IMR-90 (cell line): Measurements from ENCODE around the gene FGFBP2. TPM values are rescaled to one million over a fixed set of nuclear protein-coding genes. Genes with fewer than 3 reads are reported as not detected.

Source experiments
- ATAC-seq: fragments of 200-7000 bp; cut with Tn5 transposase; 2 replicates; pipeline ENCODE4 v1.9.1; 2020; ENCODE audit warnings: low read depth, mild to moderate bottlenecking, moderate library complexity
- BruUV-seq: library from RNA; stranded (reverse); fragments of 400-500 nt; replicated peaks from 2 replicates; lab custom pipeline; 2021; lab: Mats Ljungman, UMichigan
- CTCF ChIA-PET: fragments of 300-600 bp; formaldehyde crosslinking; extraction: SDS; loops from one replicate; lab custom pipeline; 2021; ENCODE audit warnings: antibody characterized with exemption; lab: Yijun Ruan, JAX
- POLR2A ChIA-PET: fragments of 300-600 bp; sonication (Branson Sonifier 250); formaldehyde crosslinking; loops from one replicate; lab custom pipeline; 2022; ENCODE audit warnings: antibody characterized with exemption; ENCODE audit not compliant: unreplicated experiment; lab: Charles Lee
- DNase-seq: peaks from one replicate; pipeline ENCODE4 v3.0.0; 2013
- H2AFZ ChIP-seq: replicated peaks from 2 replicates; pipeline ENCODE3; 2013; ENCODE audit warnings: low read length, mild to moderate bottlenecking; ENCODE audit not compliant: poor library complexity
- H2AK5ac ChIP-seq: 2 replicates; pipeline ENCODE4 v1.6.1; 2013; ENCODE audit warnings: low read depth, low read length, inconsistent platforms
- H2AK9ac ChIP-seq: replicated peaks from 2 replicates; pipeline ENCODE3; 2013; ENCODE audit warnings: mild to moderate bottlenecking, low read depth, low read length, moderate library complexity; ENCODE audit not compliant: poor library complexity
- H2BK120ac ChIP-seq: 2 replicates; pipeline ENCODE4 v1.6.1; 2013; ENCODE audit warnings: low read depth, low read length, inconsistent platforms
- H2BK15ac ChIP-seq: 3 replicates; pipeline ENCODE4 v1.6.1; 2013; ENCODE audit warnings: low read depth, low read length, inconsistent platforms
- H2BK20ac ChIP-seq: 2 replicates; pipeline ENCODE4 v1.6.1; 2013; ENCODE audit warnings: low read depth, mild to moderate bottlenecking, inconsistent platforms, low read length, moderate library complexity
- H2BK5ac ChIP-seq: 2 replicates; pipeline ENCODE4 v1.6.1; 2013; ENCODE audit warnings: mild to moderate bottlenecking, low read depth, low read length, inconsistent platforms; ENCODE audit not compliant: poor library complexity, severe bottlenecking
- H3K14ac ChIP-seq: replicated peaks from 2 replicates; pipeline ENCODE4 v1.6.1; 2013; ENCODE audit warnings: low read depth, low read length, inconsistent platforms
- H3K18ac ChIP-seq: 2 replicates; pipeline ENCODE4 v1.6.1; 2013; ENCODE audit warnings: low read depth, low read length, control low read depth
- H3K23ac ChIP-seq: 2 replicates; pipeline ENCODE4 v1.6.1; 2013; ENCODE audit warnings: low read depth, low read length, inconsistent platforms
- H3K27ac ChIP-seq: 2 replicates; pipeline ENCODE4 v1.5.1; 2013; ENCODE audit warnings: mild to moderate bottlenecking, control low read depth, low read length; ENCODE audit not compliant: insufficient read depth
- H3K27me3 ChIP-seq: 2 replicates; pipeline ENCODE4 v1.6.1; 2013; ENCODE audit warnings: low read length; ENCODE audit not compliant: control insufficient read depth, insufficient read depth
- H3K36me3 ChIP-seq: 2 replicates; pipeline ENCODE4 v1.6.1; 2013; ENCODE audit warnings: low read length, mixed read lengths; ENCODE audit not compliant: control insufficient read depth, insufficient read depth
- H3K4ac ChIP-seq: 2 replicates; pipeline ENCODE4 v1.6.1; 2013; ENCODE audit warnings: low read depth, low read length, inconsistent platforms
- H3K4me1 ChIP-seq: 2 replicates; pipeline ENCODE4 v1.6.1; 2013; ENCODE audit warnings: low read length, mixed read lengths; ENCODE audit not compliant: control insufficient read depth, insufficient read depth
- H3K4me2 ChIP-seq: 2 replicates; pipeline ENCODE4 v1.6.1; 2013; ENCODE audit warnings: low read depth, mild to moderate bottlenecking, control low read depth, low read length, moderate library complexity
- H3K4me3 ChIP-seq: 2 replicates; pipeline ENCODE4 v1.5.1; 2013; ENCODE audit warnings: low read depth, mild to moderate bottlenecking, control low read depth, low read length, moderate library complexity; ENCODE audit not compliant: insufficient read depth
- H3K56ac ChIP-seq: 2 replicates; pipeline ENCODE4 v1.6.1; 2013; ENCODE audit warnings: low read length, inconsistent platforms; ENCODE audit not compliant: insufficient read depth; ENCODE audit errors: extremely low read depth
- H3K79me1 ChIP-seq, 2 experiments: 2 replicates each; pipeline ENCODE4 v1.6.1; 2013; ENCODE audit warnings: low read length in 2 of 2, inconsistent platforms in 1 of 2, low read depth in 1 of 2
- H3K9ac ChIP-seq: 2 replicates; pipeline ENCODE4 v1.6.1; 2013; ENCODE audit warnings: low read depth, low read length, control low read depth
- H3K9me1 ChIP-seq: 2 replicates; pipeline ENCODE4 v1.6.1; 2013; ENCODE audit warnings: low read length, inconsistent platforms; ENCODE audit not compliant: insufficient read depth
- H3K9me3 ChIP-seq: 2 replicates; pipeline ENCODE4 v1.6.1; 2013; ENCODE audit warnings: low read length; ENCODE audit not compliant: control insufficient read depth, insufficient read depth
- H4K20me1 ChIP-seq: 2 replicates; pipeline ENCODE4 v1.6.1; 2013; ENCODE audit warnings: low read length, inconsistent platforms; ENCODE audit not compliant: insufficient read depth
- H4K5ac ChIP-seq: 2 replicates; pipeline ENCODE4 v1.6.1; 2013; ENCODE audit warnings: mild to moderate bottlenecking, low read depth, low read length, control low read depth
- H4K8ac ChIP-seq, 2 experiments: 2 replicates each; pipeline ENCODE4 v1.6.1; 2013; ENCODE audit warnings: low read depth in 2 of 2, low read length in 2 of 2, control low read depth in 1 of 2, inconsistent platforms in 1 of 2
- H4K91ac ChIP-seq: 2 replicates; pipeline ENCODE4 v1.6.1; 2013; ENCODE audit warnings: low read depth, low read length, inconsistent platforms; ENCODE audit not compliant: insufficient read depth
- BHLHE40 ChIP-seq: fragments of 150-350 bp; IDR thresholded peaks from 2 replicates; pipeline ENCODE4 v1.6.1; 2016; ENCODE audit warnings: mild to moderate bottlenecking, low read depth, low read length
- CEBPB ChIP-seq: IDR thresholded peaks from 2 replicates; pipeline ENCODE4 v1.6.1; 2012; ENCODE audit warnings: low read depth, low read length, improper control_type of control experiment
- CHD1 ChIP-seq: IDR thresholded peaks from 2 replicates; pipeline ENCODE4 v1.6.1; 2012; ENCODE audit warnings: low read depth, low read length, improper control_type of control experiment
- CTCF ChIP-seq: conservative IDR thresholded peaks from 2 replicates; pipeline ENCODE4 v1.5.1; 2012; ENCODE audit warnings: mild to moderate bottlenecking, low read depth, low read length, improper control_type of control experiment
- ELK1 ChIP-seq: fragments of 150-350 bp; IDR thresholded peaks from 2 replicates; pipeline ENCODE4 v1.6.1; 2016; ENCODE audit warnings: low read depth, mild to moderate bottlenecking, low read length, moderate library complexity, borderline replicate concordance
- FOS ChIP-seq: fragments of 150-350 bp; IDR thresholded peaks from 2 replicates; pipeline ENCODE4 v1.6.1; 2016; ENCODE audit warnings: low read depth, low read length
- MAFK ChIP-seq: IDR thresholded peaks from 2 replicates; pipeline ENCODE4 v1.6.1; 2012; ENCODE audit warnings: low read depth, low read length, improper control_type of control experiment
- MAZ ChIP-seq: IDR thresholded peaks from 2 replicates; pipeline ENCODE4 v1.6.1; 2012; ENCODE audit warnings: low read depth, mild to moderate bottlenecking, low read length, improper control_type of control experiment, moderate library complexity, borderline replicate concordance
- MXI1 ChIP-seq: IDR thresholded peaks from 2 replicates; pipeline ENCODE4 v1.6.1; 2012; ENCODE audit warnings: low read depth, mild to moderate bottlenecking, low read length, moderate library complexity, borderline replicate concordance
- NFE2L2 ChIP-seq: fragments of 150-350 bp; IDR thresholded peaks from 2 replicates; pipeline ENCODE4 v1.6.1; 2016; ENCODE audit warnings: low read depth, mild to moderate bottlenecking, low read length
- POLR2A ChIP-seq: IDR thresholded peaks from 2 replicates; pipeline ENCODE4 v1.6.1; 2012; ENCODE audit warnings: mild to moderate bottlenecking, low read depth, low read length
- RAD21 ChIP-seq: IDR thresholded peaks from 2 replicates; pipeline ENCODE4 v1.6.1; 2012; ENCODE audit warnings: low read length, improper control_type of control experiment
- RCOR1 ChIP-seq: IDR thresholded peaks from 2 replicates; pipeline ENCODE4 v1.6.1; 2012; ENCODE audit warnings: mild to moderate bottlenecking, low read length, improper control_type of control experiment; ENCODE audit not compliant: insufficient replicate concordance
- RFX5 ChIP-seq: IDR thresholded peaks from 2 replicates; pipeline ENCODE4 v1.8.0; 2012; ENCODE audit warnings: low read depth, mild to moderate bottlenecking, low read length, moderate library complexity
- SMC3 ChIP-seq: fragments of 150-350 bp; IDR thresholded peaks from 2 replicates; pipeline ENCODE4 v1.6.1; 2016; ENCODE audit warnings: low read depth, mild to moderate bottlenecking, antibody characterized with exemption, low read length, moderate library complexity
- WGBS, 2 experiments: methylation state at CpG; one replicate each; pipeline versions ENCODE4 v1.1.5 to v1.1.7; 2013; ENCODE audit warnings: missing lambda C conversion rate in 2 of 2; ENCODE audit not compliant: insufficient read length in 1 of 2; ENCODE audit errors: extremely low coverage in 2 of 2; 5-methylcytosine and 5-hydroxymethylcytosine counted together
- dilution Hi-C: fragments of 300-500 bp; cut with HindIII; formaldehyde crosslinking; loops from one replicate; pipeline ENCODE4 v1.14.3; 2018; ENCODE audit warnings: low sequenced_read_pairs; ENCODE audit not compliant: unreplicated experiment
- in situ Hi-C: fragments of 300-500 bp; cut with MboI; formaldehyde crosslinking; loops from 3 replicates; pipeline ENCODE4 v1.14.3; 2019; ENCODE audit warnings: low sequenced_read_pairs, inconsistent platforms, mixed read lengths
- intact Hi-C: fragments of 100-400 bp; cut with micrococcal nuclease; formaldehyde crosslinking; loops from 2 replicates; pipeline ENCODE4 v1.10.0; 2022
- polyA plus RNA-seq, 3 experiments: library from polyadenylated mRNA; depleted of rRNA; stranded (reverse); fragments of >200 nt; gene quantifications; 2 replicates each; pipeline ENCODE4 v1.2.3, GENCODE V29; 2012; ENCODE audit warnings: low replicate concordance in 1 of 3
- total RNA-seq: library from RNA; depleted of rRNA; stranded (reverse); fragments of >200 nt; gene quantifications from 2 replicates; pipeline ENCODE4 v1.2.3, GENCODE V29; 2012
- TF ChIP-seq, protein P1 (sequence below): fragments of 150-350 bp; IDR thresholded peaks from 2 replicates; pipeline ENCODE4 v1.6.1; 2017; ENCODE audit warnings: mild to moderate bottlenecking, antibody characterized with exemption, low read length, low read depth

Gene FGFBP2
- total and polyA plus RNA-seq, 2 of the 4 experiments (the other 2 are of a cell fraction): not detected

DNA sequence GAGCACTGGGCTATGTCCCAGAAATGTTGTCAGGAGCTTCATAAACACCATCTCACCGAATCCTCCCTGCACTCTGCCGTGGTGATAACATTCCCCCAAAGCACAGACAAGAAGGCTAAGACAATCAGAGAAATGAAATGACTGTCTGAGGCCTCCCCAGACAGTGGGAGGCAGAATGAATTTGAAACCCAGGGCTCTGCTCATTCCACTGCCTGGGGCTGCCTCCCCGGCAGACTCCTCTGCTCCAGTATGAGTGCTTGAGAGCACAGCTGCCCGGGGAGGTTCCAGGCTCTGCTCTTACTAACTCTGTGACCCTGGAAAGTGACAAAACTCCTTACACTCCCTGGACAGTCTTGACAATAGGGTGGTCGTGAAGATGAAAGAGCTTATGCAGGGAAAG, 34.1 kb downstream of the FGFBP2 start:
- ChIA-PET CTCF (interaction anchor here (0.7 kb wide), 1 partner anchor 9 kb away, joined by 3 read pairs; no protein-coding TSS in a partner anchor), POLR2A (no interaction called here)
- Histone ChIP-seq H4K8ac (no peak overlapping the region), H3K18ac (no peak overlapping the region), H2BK5ac (no peak overlapping the region), H3K27me3 (peaks cover 18% of the 10 kb centered on the region), H2AK9ac (no peak overlapping the region), H2AK5ac (no peak overlapping the region), H3K4me3 (no peak overlapping the region), H2BK120ac (no peak overlapping the region), H2BK20ac (no peak overlapping the region), H3K27ac (no peak overlapping the region), H3K9me1 (no peaks in the 10 kb centered on the region), H3K9me3 (no peaks in the 10 kb centered on the region), H3K56ac (no peak overlapping the region), H3K4ac (no peak overlapping the region), H4K91ac (no peak overlapping the region), H2AFZ (no peak overlapping the region), H4K5ac (no peak overlapping the region), H4K20me1 (no peaks in the 10 kb centered on the region), H3K4me2 (no peak overlapping the region), H3K9ac (no peak overlapping the region), H2BK15ac (no peak overlapping the region), H3K79me1 (no peaks in the 10 kb centered on the region), H3K14ac (no peak overlapping the region), H3K36me3 (no peaks in the 10 kb centered on the region), H3K23ac (no peak overlapping the region), H3K4me1 (no peaks in the 10 kb centered on the region)
- intact Hi-C loops: no loop called here
- DNase-seq (no peak), ATAC-seq (no peak)
- no TSS peak for BruUV-seq
- dilution Hi-C loops: no loop called here
- TF ChIP-seq CEBPB (no peak), FOS (no peak), POLR2A (no peak), MAFK (no peak), RCOR1 (no peak), NFE2L2 (no peak), MXI1 (no peak), RFX5 (no peak), CTCF (no peak), RAD21 (no peak), SMC3 (no peak), CHD1 (no peak), MAZ (no peak), BHLHE40 (no peak), ELK1 (no peak)
- TF ChIP-seq, protein P1, sequence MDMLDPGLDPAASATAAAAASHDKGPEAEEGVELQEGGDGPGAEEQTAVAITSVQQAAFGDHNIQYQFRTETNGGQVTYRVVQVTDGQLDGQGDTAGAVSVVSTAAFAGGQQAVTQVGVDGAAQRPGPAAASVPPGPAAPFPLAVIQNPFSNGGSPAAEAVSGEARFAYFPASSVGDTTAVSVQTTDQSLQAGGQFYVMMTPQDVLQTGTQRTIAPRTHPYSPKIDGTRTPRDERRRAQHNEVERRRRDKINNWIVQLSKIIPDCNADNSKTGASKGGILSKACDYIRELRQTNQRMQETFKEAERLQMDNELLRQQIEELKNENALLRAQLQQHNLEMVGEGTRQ: no peak
- in situ Hi-C loops: no loop called here
- 20% methylated on average over 1 of the region's 5 CpGs; no CpG with 5 or more reads in 1 of the 2 experiments for WGBS, 2 experiments
